Activated CD8-positive, alpha-beta memory T cell treated with anti-CD3 and anti-CD28 coated beads, Interleukin-2, amount 10 ng/mL, durations not matched to agents 7 days and 5 days (primary cell): ENCODE data around the gene SCUBE1. TPM values are rescaled to one million over a fixed set of nuclear protein-coding genes. Genes with fewer than 3 reads are reported as not detected.

Experiments
- ATAC-seq: fragments of 150-1000 bp; cut with Tn5 transposase; one replicate; pipeline ENCODE4 v1.10.0; 2021; ENCODE audit warnings: moderate library complexity
- CTCF ChIA-PET: fragments of 350-600 bp; sonication (Branson Sonifier 250); formaldehyde crosslinking; loops from one replicate; lab custom pipeline; 2021; ENCODE audit warnings: antibody characterized with exemption; lab: Charles Lee
- DNase-seq: peaks from one replicate; pipeline ENCODE4 v3.0.0-alpha.2; 2020
- H3K27ac Mint-ChIP-seq: one replicate; pipeline ENCODE4 v1.8.0; 2021; ENCODE audit warnings: mild to moderate bottlenecking, mixed read lengths
- H3K27me3 Mint-ChIP-seq: one replicate; pipeline ENCODE4 v1.8.0; 2021; ENCODE audit warnings: mixed read lengths
- H3K36me3 Mint-ChIP-seq: one replicate; pipeline ENCODE4 v1.8.0; 2021; ENCODE audit warnings: mild to moderate bottlenecking, mixed read lengths
- H3K4me1 Mint-ChIP-seq: one replicate; pipeline ENCODE4 v1.8.0; 2021; ENCODE audit warnings: mixed read lengths
- H3K4me3 Mint-ChIP-seq: one replicate; pipeline ENCODE4 v1.8.0; 2021; ENCODE audit warnings: mild to moderate bottlenecking, moderate library complexity, mixed read lengths
- H3K9me3 Mint-ChIP-seq: one replicate; pipeline ENCODE4 v1.8.0; 2022; ENCODE audit warnings: low read depth, mixed read lengths
- total RNA-seq, 2 experiments: library from RNA; stranded (reverse); gene quantifications; one replicate each; pipeline ENCODE4 v1.2.3, GENCODE V29; 2021

Gene SCUBE1
- total RNA-seq, 2 experiments from 2014 or later, result 0.40 to 3.0 TPM

GRCh38 chr22:43303166-43303565 lies 40.0 kb downstream of the SCUBE1 start:
- Mint-ChIP-seq H3K9me3 (no peaks in the 10 kb centered on the region), H3K27ac (no peak overlapping the region), H3K36me3 (no peaks in the 10 kb centered on the region), H3K4me1 (peaks cover 4% of the 10 kb centered on the region), H3K4me3 (no peak overlapping the region), H3K27me3 (no peaks in the 10 kb centered on the region)
- DNase-seq (no peak), ATAC-seq (no peak)
- CTCF ChIA-PET, result interaction anchor here (1.0 to 1.5 kb wide), 3 partner anchors 28 to 43 kb away, joined by 3 to 4 read pairs (median 4); no protein-coding TSS in a partner anchor

GRCh38 chr22:43302531-43303041 lies 40.6 kb downstream of the SCUBE1 start:
- no peaks in the 10 kb centered on the region for H3K36me3 Mint-ChIP-seq
- no peak overlapping the region for H3K27ac Mint-ChIP-seq
- CTCF ChIA-PET, result interaction anchor here (1.0 to 1.5 kb wide), 3 partner anchors 28 to 44 kb away, joined by 3 to 5 read pairs (median 4); no protein-coding TSS in a partner anchor
- H3K9me3 Mint-ChIP-seq, result no peaks in the 10 kb centered on the region
- H3K27me3 Mint-ChIP-seq, result no peaks in the 10 kb centered on the region
- no peak for ATAC-seq
- peaks cover 4% of the 10 kb centered on the region for H3K4me1 Mint-ChIP-seq
- DNase-seq, result no peak
- no peak overlapping the region for H3K4me3 Mint-ChIP-seq

GRCh38 chr22:43301866-43302265 lies 41.3 kb downstream of the SCUBE1 start:
- Mint-ChIP-seq H3K36me3 (no peaks in the 10 kb centered on the region), H3K9me3 (no peaks in the 10 kb centered on the region), H3K27ac (no peak overlapping the region), H3K27me3 (no peaks in the 10 kb centered on the region), H3K4me1 (peaks cover 4% of the 10 kb centered on the region), H3K4me3 (no peak overlapping the region)
- CTCF ChIA-PET, result interaction anchor here (1.1 kb wide), 1 partner anchor 45 kb away, joined by 5 read pairs; no protein-coding TSS in a partner anchor
- no peak for DNase-seq
- ATAC-seq, result no peak

- H3K4me1 Mint-ChIP-seq, result peaks cover 4% of the 10 kb centered on the region
- ATAC-seq (no peak), DNase-seq (no peak)
- H3K9me3 Mint-ChIP-seq, result no peaks in the 10 kb centered on the region
- CTCF ChIA-PET, result interaction anchor here (1.6 kb wide), 1 partner anchor 27 kb away, joined by 3 read pairs; no protein-coding TSS in a partner anchor
- H3K27ac Mint-ChIP-seq, result no peak overlapping the region
- no peak overlapping the region for H3K4me3 Mint-ChIP-seq
- H3K36me3 Mint-ChIP-seq, result no peaks in the 10 kb centered on the region
- no peaks in the 10 kb centered on the region for H3K27me3 Mint-ChIP-seq
Observed at GRCh38 chr22:43300891-43301676, 42.1 kb downstream of the SCUBE1 start.

GRCh38 chr22:43299736-43300135 lies 43.4 kb downstream of the SCUBE1 start:
- H3K9me3 Mint-ChIP-seq, result no peaks in the 10 kb centered on the region
- H3K27me3 Mint-ChIP-seq, result no peaks in the 10 kb centered on the region
- H3K4me3 Mint-ChIP-seq, result no peak overlapping the region
- CTCF ChIA-PET, result interaction anchor here (1.6 kb wide), 1 partner anchor 26 kb away, joined by 3 read pairs; no protein-coding TSS in a partner anchor
- ATAC-seq (no peak), DNase-seq (no peak)
- no peaks in the 10 kb centered on the region for H3K36me3 Mint-ChIP-seq
- peaks cover 4% of the 10 kb centered on the region for H3K4me1 Mint-ChIP-seq
- no peak overlapping the region for H3K27ac Mint-ChIP-seq

GRCh38 chr22:43298062-43298801 lies 44.9 kb downstream of the SCUBE1 start:
- DNase-seq (no peak), ATAC-seq (no peak)
- no peaks in the 10 kb centered on the region for H3K36me3 Mint-ChIP-seq
- no peak overlapping the region for H3K4me3 Mint-ChIP-seq
- no peak overlapping the region for H3K27ac Mint-ChIP-seq
- CTCF ChIA-PET, result interaction anchor here (0.7 to 1.1 kb wide), 2 partner anchors 13 to 15 kb away, joined by 3 to 4 read pairs; no protein-coding TSS in a partner anchor
- H3K9me3 Mint-ChIP-seq, result no peaks in the 10 kb centered on the region
- no peaks in the 10 kb centered on the region for H3K27me3 Mint-ChIP-seq
- peaks cover 4% of the 10 kb centered on the region for H3K4me1 Mint-ChIP-seq

- ATAC-seq (no peak), DNase-seq (no peak)
- CTCF ChIA-PET, result interaction anchor here (0.7 to 1.1 kb wide), 2 partner anchors 12 to 16 kb away, joined by 3 to 4 read pairs; no protein-coding TSS in a partner anchor
- H3K4me1 Mint-ChIP-seq, result peaks cover 4% of the 10 kb centered on the region
- no peak overlapping the region for H3K27ac Mint-ChIP-seq
- no peaks in the 10 kb centered on the region for H3K9me3 Mint-ChIP-seq
- no peaks in the 10 kb centered on the region for H3K27me3 Mint-ChIP-seq
- H3K4me3 Mint-ChIP-seq, result no peak overlapping the region
- H3K36me3 Mint-ChIP-seq, result no peaks in the 10 kb centered on the region
Observed at GRCh38 chr22:43297270-43298061, 45.7 kb downstream of the SCUBE1 start.

- H3K36me3 Mint-ChIP-seq, result no peaks in the 10 kb centered on the region
- no peaks in the 10 kb centered on the region for H3K9me3 Mint-ChIP-seq
- H3K27ac Mint-ChIP-seq, result no peak overlapping the region
- DNase-seq (no peak), ATAC-seq (no peak)
- CTCF ChIA-PET, result interaction anchor here (0.6 kb wide), 1 partner anchor 54 kb away, joined by 3 read pairs; no protein-coding TSS in a partner anchor
- H3K4me3 Mint-ChIP-seq, result no peak overlapping the region
- peaks cover 4% of the 10 kb centered on the region for H3K4me1 Mint-ChIP-seq
- H3K27me3 Mint-ChIP-seq, result no peaks in the 10 kb centered on the region
Observed at GRCh38 chr22:43296276-43296902, 46.8 kb downstream of the SCUBE1 start.

- no peak for ATAC-seq
- Mint-ChIP-seq H3K9me3 (no peaks in the 10 kb centered on the region), H3K4me3 (no peak overlapping the region), H3K36me3 (no peaks in the 10 kb centered on the region), H3K27ac (no peak overlapping the region), H3K4me1 (peaks cover 4% of the 10 kb centered on the region), H3K27me3 (no peaks in the 10 kb centered on the region)
- CTCF ChIA-PET, result no interaction called here
- no peak for DNase-seq
Observed at GRCh38 chr22:43295660-43296059, 47.5 kb downstream of the SCUBE1 start.

- H3K4me1 Mint-ChIP-seq, result peaks cover under 1% of the 10 kb centered on the region
- CTCF ChIA-PET, result no interaction called here
- no peaks in the 10 kb centered on the region for H3K27me3 Mint-ChIP-seq
- no peak for ATAC-seq
- no peak for DNase-seq
- H3K9me3 Mint-ChIP-seq, result no peaks in the 10 kb centered on the region
- no peaks in the 10 kb centered on the region for H3K36me3 Mint-ChIP-seq
- no peak overlapping the region for H3K27ac Mint-ChIP-seq
- no peak overlapping the region for H3K4me3 Mint-ChIP-seq
Observed at GRCh38 chr22:43295173-43295572, 48.0 kb downstream of the SCUBE1 start.

GRCh38 chr22:43293655-43294392 lies 49.3 kb downstream of the SCUBE1 start:
- CTCF ChIA-PET, result interaction anchor here (1.0 kb wide), 1 partner anchor 20 kb away, joined by 4 read pairs; no protein-coding TSS in a partner anchor
- H3K27ac Mint-ChIP-seq, result peak overlapping the region; percentile 21
- H3K9me3 Mint-ChIP-seq, result no peaks in the 10 kb centered on the region
- H3K27me3 Mint-ChIP-seq, result no peaks in the 10 kb centered on the region
- no peak overlapping the region for H3K4me3 Mint-ChIP-seq
- peaks cover 10% of the 10 kb centered on the region for H3K4me1 Mint-ChIP-seq
- DNase-seq (no peak), ATAC-seq (no peak)
- no peaks in the 10 kb centered on the region for H3K36me3 Mint-ChIP-seq

GRCh38 chr22:43293259-43293654 lies 49.9 kb downstream of the SCUBE1 start:
- Mint-ChIP-seq H3K36me3 (no peaks in the 10 kb centered on the region), H3K27me3 (no peaks in the 10 kb centered on the region), H3K9me3 (no peaks in the 10 kb centered on the region), H3K27ac (no peak overlapping the region), H3K4me1 (peaks cover 15% of the 10 kb centered on the region), H3K4me3 (no peak overlapping the region)
- CTCF ChIA-PET, result interaction anchor here (1.0 to 1.7 kb wide), 3 partner anchors 10 to 60 kb away, joined by 3 to 4 read pairs (median 3); no protein-coding TSS in a partner anchor
- no peak for DNase-seq
- no peak for ATAC-seq
